ENCODE measurements around the gene BTBD9. TPM values are rescaled to one million over a fixed set of nuclear protein-coding genes. Genes with fewer than 3 reads are reported as not detected.

BTBD9 gene
- total and polyA plus RNA-seq, 2 of the 13 experiments (the other 11 are each of a cell fraction or from before 2014, with no cell fraction given), result 1.2 to 3.0 TPM

GRCh38 chr6:38639498-38640215 is at the start of gene BTBD9 (continued):
- TF ChIP-seq, protein P1, sequence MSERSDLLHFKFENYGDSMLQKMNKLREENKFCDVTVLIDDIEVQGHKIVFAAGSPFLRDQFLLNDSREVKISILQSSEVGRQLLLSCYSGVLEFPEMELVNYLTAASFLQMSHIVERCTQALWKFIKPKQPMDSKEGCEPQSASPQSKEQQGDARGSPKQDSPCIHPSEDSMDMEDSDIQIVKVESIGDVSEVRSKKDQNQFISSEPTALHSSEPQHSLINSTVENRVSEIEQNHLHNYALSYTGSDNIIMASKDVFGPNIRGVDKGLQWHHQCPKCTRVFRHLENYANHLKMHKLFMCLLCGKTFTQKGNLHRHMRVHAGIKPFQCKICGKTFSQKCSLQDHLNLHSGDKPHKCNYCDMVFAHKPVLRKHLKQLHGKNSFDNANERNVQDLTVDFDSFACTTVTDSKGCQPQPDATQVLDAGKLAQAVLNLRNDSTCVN (CRISPR knock-in tag; IDR thresholded peaks at IDR 0.05; ENCODE audit: borderline replicate concordance), result peak; percentile 27; the same call in 1 of the 2 replicates
- TF ChIP-seq ZBTB8A (CRISPR knock-in tag; IDR thresholded peaks at IDR 0.05; ENCODE audit: borderline replicate concordance, low read depth) (no peak), ZNF317 (CRISPR knock-in tag; IDR thresholded peaks at IDR 0.05) (no peak), ZNF496 (CRISPR knock-in tag; IDR thresholded peaks at IDR 0.05; ENCODE audit: insufficient replicate concordance) (no peak), KDM5A (IDR thresholded peaks at IDR 0.05; ENCODE audit: borderline replicate concordance, low read length) (peak; percentile 73; the same call in 1 of the 2 replicates), ZNF781 (CRISPR knock-in tag; IDR thresholded peaks at IDR 0.05; ENCODE audit: borderline replicate concordance, not compliant biosample characterization) (no peak), BHLHE40 (IDR thresholded peaks at IDR 0.05; ENCODE audit: low read length) (no peak), ZBTB37 (CRISPR knock-in tag; IDR thresholded peaks at IDR 0.05) (peak; percentile 24; the same call in 1 of the 2 replicates), CC2D1A (CRISPR knock-in tag; IDR thresholded peaks at IDR 0.05) (no peak), PCBP1 (IDR thresholded peaks at IDR 0.05; ENCODE audit: borderline replicate concordance, low read depth, low read length) (no peak), ZNF142 (CRISPR knock-in tag; IDR thresholded peaks at IDR 0.05) (no peak), NFIC (IDR thresholded peaks at IDR 0.05; ENCODE audit: low read length) (no peak), MAF1 (CRISPR knock-in tag; IDR thresholded peaks at IDR 0.05; ENCODE audit: borderline replicate concordance) (no peak), TERF1 (CRISPR knock-in tag; IDR thresholded peaks at IDR 0.05) (peak; percentile 52; the same call in 1 of the 2 replicates), XBP1 (CRISPR knock-in tag; IDR thresholded peaks at IDR 0.05) (no peak), TAF1 (CRISPR knock-in tag; IDR thresholded peaks at IDR 0.05) (peak; percentile 44; the same call in 1 of the 2 replicates)
- TF ChIP-seq, protein P2, sequence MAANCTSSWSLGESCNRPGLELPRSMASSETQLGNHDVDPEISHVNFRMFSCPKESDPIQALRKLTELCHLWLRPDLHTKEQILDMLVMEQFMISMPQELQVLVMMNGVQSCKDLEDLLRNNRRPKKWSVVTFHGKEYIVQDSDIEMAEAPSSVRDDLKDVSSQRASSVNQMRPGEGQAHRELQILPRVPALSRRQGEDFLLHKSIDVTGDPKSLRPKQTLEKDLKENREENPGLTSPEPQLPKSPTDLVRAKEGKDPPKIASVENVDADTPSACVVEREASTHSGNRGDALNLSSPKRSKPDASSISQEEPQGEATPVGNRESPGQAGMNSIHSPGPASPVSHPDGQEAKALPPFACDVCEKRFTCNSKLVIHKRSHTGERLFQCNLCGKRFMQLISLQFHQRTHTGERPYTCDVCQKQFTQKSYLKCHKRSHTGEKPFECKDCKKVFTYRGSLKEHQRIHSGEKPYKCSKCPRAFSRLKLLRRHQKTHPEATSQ (CRISPR knock-in tag; IDR thresholded peaks at IDR 0.05; ENCODE audit: borderline replicate concordance), result no peak
